Measurements from ENCODE around the gene UQCC5.

UQCC5 gene

DNA sequence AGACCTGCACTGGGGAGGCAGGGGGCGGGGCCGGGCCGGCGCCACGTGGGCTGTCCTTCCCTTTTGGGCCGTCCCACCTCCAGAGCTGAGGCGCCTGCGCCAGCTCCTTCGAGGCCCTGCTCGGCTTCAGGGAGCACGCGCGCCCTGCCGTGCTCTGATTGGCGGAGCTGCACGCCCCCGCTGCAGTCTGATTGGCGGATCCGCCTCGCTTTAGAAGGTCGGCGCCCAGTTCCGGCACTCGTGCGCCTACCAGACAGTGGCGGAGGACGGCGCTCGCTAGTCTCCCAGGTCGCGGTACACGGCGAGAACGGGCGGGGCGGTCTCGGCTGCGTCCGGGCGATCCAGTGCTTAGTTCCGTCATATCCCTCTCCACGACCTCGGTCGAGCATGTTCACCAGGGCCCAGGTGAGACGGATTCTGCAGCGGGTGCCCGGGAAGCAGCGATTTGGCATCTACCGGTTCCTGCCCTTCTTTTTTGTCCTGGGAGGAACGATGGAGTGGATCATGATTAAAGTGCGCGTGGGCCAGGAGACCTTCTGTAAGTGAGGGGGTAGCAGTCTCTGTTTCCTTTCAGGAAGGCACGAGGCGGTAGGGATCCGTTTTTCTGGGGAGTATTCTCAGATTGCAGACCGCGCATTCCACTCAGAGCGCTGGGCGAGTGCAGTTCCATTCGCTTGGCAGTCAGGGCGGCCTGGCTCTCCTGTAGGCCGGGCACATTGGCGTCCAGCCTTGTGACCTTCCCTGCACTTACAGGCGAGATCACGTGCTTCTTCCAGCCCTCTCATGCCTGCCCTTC, at the start of gene UQCC5:
Gene UQCC5 (plus strand): TSS at position 237 of the 796 bp plus-strand sequence. CDS start 151 bp downstream, at position 388.
- H3K4me3 ChIP-seq (ENCODE audit: severe bottlenecking) = peak within 1 kb of the TSS; percentile 52
- ATAC-seq (ENCODE audit: low read depth) (peak; percentile 88), DNase-seq (ENCODE audit: low spot score) (peak; percentile 97)
- no peaks in the 10 kb centered on the region for H3K9me3 ChIP-seq (ENCODE audit: severe bottlenecking)
- H3K36me3 ChIP-seq (ENCODE audit: low read depth) = peaks cover 19% of the 10 kb centered on the region
- H3K4me1 ChIP-seq (ENCODE audit: insufficient read depth, poor library complexity, severe bottlenecking) = peaks cover 23% of the 10 kb centered on the region
- no peak for TF ChIP-seq CTCF (IDR thresholded peaks at IDR 0.05; ENCODE audit: poor library complexity, severe bottlenecking)
- H3K27ac ChIP-seq (ENCODE audit: poor library complexity, severe bottlenecking) = peak within 1 kb of the TSS; percentile 73
- no peaks in the 10 kb centered on the region for H3K27me3 ChIP-seq (ENCODE audit: insufficient read depth, poor library complexity, severe bottlenecking)

DNA sequence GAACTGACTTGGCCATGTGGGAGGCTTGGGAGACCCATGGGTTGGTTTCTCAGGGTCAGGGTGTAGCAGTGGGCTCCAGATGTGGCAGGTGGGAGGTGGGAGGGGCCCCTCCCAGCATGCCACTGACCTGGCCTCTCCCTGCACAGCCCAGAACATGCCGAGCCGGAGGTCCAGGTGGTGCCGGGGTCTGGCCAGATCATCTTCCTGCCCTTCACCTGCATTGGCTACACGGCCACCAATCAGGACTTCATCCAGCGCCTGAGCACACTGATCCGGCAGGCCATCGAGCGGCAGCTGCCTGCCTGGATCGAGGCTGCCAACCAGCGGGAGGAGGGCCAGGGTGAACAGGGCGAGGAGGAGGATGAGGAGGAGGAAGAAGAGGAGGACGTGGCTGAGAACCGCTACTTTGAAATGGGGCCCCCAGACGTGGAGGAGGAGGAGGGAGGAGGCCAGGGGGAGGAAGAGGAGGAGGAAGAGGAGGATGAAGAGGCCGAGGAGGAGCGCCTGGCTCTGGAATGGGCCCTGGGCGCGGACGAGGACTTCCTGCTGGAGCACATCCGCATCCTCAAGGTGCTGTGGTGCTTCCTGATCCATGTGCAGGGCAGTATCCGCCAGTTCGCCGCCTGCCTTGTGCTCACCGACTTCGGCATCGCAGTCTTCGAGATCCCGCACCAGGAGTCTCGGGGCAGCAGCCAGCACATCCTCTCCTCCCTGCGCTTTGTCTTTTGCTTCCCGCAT, 49.2 kb upstream of the UQCC5 start:
- Histone ChIP-seq H3K9me3 (ENCODE audit: severe bottlenecking) (no peaks in the 10 kb centered on the region), H3K4me3 (ENCODE audit: severe bottlenecking) (no peak overlapping the region), H3K27ac (ENCODE audit: poor library complexity, severe bottlenecking) (no peak overlapping the region), H3K36me3 (ENCODE audit: low read depth) (peaks cover 46% of the 10 kb centered on the region), H3K27me3 (ENCODE audit: insufficient read depth, poor library complexity, severe bottlenecking) (no peaks in the 10 kb centered on the region), H3K4me1 (ENCODE audit: insufficient read depth, poor library complexity, severe bottlenecking) (peaks cover 8% of the 10 kb centered on the region)
- no peak for DNase-seq (ENCODE audit: low spot score)
- no peak for TF ChIP-seq CTCF (IDR thresholded peaks at IDR 0.05; ENCODE audit: poor library complexity, severe bottlenecking)
- ATAC-seq (ENCODE audit: low read depth) = no peak

DNA sequence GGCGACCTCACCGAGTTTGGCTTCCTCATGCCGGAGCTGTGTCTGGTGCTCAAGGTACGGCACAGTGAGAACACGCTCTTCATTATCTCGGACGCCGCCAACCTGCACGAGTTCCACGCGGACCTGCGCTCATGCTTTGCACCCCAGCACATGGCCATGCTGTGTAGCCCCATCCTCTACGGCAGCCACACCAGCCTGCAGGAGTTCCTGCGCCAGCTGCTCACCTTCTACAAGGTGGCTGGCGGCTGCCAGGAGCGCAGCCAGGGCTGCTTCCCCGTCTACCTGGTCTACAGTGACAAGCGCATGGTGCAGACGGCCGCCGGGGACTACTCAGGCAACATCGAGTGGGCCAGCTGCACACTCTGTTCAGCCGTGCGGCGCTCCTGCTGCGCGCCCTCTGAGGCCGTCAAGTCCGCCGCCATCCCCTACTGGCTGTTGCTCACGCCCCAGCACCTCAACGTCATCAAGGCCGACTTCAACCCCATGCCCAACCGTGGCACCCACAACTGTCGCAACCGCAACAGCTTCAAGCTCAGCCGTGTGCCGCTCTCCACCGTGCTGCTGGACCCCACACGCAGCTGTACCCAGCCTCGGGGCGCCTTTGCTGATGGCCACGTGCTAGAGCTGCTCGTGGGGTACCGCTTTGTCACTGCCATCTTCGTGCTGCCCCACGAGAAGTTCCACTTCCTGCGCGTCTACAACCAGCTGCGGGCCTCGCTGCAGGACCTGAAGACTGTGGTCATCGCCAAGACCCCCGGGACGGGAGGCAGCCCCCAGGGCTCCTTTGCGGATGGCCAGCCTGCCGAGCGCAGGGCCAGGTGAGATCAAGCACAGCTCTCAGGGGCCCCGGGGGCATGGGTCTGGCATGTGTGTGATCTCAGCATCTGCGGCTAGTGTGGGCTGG, 48.4 kb upstream of the UQCC5 start:
- no peaks in the 10 kb centered on the region for H3K27me3 ChIP-seq (ENCODE audit: insufficient read depth, poor library complexity, severe bottlenecking)
- no peak for TF ChIP-seq CTCF (IDR thresholded peaks at IDR 0.05; ENCODE audit: poor library complexity, severe bottlenecking)
- peaks cover 8% of the 10 kb centered on the region for H3K4me1 ChIP-seq (ENCODE audit: insufficient read depth, poor library complexity, severe bottlenecking)
- DNase-seq (ENCODE audit: low spot score) = no peak
- H3K9me3 ChIP-seq (ENCODE audit: severe bottlenecking) = no peaks in the 10 kb centered on the region
- no peak for ATAC-seq (ENCODE audit: low read depth)
- H3K36me3 ChIP-seq (ENCODE audit: low read depth) = peaks cover 44% of the 10 kb centered on the region
- H3K4me3 ChIP-seq (ENCODE audit: severe bottlenecking) = no peak overlapping the region
- no peak overlapping the region for H3K27ac ChIP-seq (ENCODE audit: poor library complexity, severe bottlenecking)

GRCh38 chr3:52488746-52489145, 47.7 kb upstream of the UQCC5 start:
- H3K27me3 ChIP-seq (ENCODE audit: insufficient read depth, poor library complexity, severe bottlenecking) = no peaks in the 10 kb centered on the region
- TF ChIP-seq CTCF (IDR thresholded peaks at IDR 0.05; ENCODE audit: poor library complexity, severe bottlenecking) = no peak

More at GRCh38 chr3:52488746-52489145, 47.7 kb upstream of the UQCC5 start:
- Histone ChIP-seq H3K4me1 (ENCODE audit: insufficient read depth, poor library complexity, severe bottlenecking) (peaks cover 4% of the 10 kb centered on the region), H3K4me3 (ENCODE audit: severe bottlenecking) (no peak overlapping the region), H3K36me3 (ENCODE audit: low read depth) (peaks cover 44% of the 10 kb centered on the region), H3K9me3 (ENCODE audit: severe bottlenecking) (no peaks in the 10 kb centered on the region), H3K27ac (ENCODE audit: poor library complexity, severe bottlenecking) (no peak overlapping the region)
- no peak for DNase-seq (ENCODE audit: low spot score)
- no peak for ATAC-seq (ENCODE audit: low read depth)

Data from RWPE2 (cell line).